HG03135 (cell line): Measurements from ENCODE around the gene RAD51B.

Experiments
- ATAC-seq: cut with Tn5 transposase; IDR thresholded peaks from one replicate; pipeline ENCODE4 v1.9.1; 2021; ENCODE audit warnings: mild to moderate bottlenecking, moderate library complexity; ENCODE audit not compliant: unreplicated experiment

The RAD51B gene

DNA sequence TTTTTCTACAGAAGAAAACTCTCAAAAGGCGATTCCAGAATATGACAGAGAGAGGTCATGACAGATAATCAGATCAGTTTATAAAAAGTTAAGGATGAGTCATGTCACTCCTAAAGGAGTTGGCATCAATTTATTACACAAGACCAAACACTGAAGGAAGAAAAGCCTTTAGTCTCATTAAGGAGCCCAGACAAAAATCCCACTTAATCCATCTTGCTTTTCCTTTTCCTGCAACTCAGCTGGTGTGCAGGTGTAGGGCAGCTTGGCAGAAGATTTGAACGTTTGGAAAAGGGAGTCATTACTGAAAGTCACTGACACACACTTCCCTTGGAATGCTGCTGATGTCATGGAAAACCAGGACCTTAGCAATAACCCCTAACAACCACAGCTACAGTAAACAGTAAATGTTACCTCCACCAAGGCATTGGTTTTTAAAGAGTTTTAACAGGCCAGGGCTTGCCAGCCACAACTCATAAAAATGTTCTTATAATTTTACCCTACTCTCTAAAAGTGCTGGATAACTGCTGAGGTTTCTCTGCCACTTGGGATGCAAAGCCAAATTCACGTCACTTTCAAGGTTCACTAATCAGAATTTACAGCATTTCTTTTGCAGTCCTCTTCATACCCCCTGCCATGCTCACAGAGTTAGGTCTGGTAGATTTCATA is 320.6 kb downstream of the RAD51B start:
- no peak for ATAC-seq

DNA sequence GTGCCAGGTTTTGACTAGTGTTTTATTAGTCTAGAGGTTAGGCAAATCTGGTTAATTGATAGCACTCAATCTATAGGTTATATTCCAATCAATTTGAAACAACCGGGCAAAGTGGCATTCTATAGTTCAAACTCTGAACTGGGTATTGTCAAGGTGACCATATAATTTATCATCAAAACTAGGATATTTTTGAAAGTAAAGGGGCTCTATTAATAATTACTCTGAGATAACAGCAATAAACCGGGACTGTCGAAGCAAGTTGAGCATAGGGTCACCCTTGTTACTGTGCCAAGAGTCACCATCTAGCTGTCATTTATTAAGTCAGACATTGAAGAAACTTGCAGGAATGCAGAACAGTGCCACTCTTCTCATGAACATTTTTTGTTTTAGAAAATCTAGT is 321.2 kb downstream of the RAD51B start:
- no peak for ATAC-seq

DNA sequence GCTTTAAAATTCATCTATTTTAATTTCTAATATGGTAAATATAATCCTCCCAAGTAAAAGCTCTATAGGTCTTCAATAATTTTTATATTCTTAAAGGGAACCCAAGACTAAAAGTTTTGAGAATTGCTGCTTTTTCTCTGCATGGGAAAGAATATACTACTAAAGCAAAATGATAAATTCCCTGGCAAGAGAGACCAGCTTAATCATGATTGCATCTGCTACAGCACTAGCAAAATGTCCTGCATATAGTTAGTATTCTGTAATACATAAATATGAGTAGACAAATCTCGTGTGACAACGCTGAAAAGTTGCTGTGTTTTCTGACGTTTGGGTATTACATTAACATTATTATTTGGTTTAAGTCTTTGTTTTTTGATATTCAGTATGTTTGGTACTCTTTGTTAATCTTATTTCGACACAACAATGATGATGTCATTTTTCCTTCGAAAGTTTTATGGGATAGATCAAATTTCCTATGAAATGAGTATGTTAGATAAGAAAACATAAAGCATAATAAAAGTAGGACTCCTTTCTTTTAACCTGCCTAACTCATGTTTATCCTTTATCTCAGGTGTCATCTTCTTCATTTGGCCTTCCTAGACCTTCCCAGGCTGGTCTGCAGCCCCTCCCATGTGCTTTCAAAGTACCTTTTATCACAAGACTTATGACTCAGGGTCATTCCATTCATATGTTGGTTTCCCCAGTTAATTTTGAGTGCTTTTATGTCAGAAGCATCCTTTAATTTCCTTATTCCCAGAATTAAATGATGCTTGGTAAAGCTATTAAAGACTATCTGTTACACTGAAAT is 321.9 kb downstream of the RAD51B start:
- ATAC-seq, result no peak

DNA sequence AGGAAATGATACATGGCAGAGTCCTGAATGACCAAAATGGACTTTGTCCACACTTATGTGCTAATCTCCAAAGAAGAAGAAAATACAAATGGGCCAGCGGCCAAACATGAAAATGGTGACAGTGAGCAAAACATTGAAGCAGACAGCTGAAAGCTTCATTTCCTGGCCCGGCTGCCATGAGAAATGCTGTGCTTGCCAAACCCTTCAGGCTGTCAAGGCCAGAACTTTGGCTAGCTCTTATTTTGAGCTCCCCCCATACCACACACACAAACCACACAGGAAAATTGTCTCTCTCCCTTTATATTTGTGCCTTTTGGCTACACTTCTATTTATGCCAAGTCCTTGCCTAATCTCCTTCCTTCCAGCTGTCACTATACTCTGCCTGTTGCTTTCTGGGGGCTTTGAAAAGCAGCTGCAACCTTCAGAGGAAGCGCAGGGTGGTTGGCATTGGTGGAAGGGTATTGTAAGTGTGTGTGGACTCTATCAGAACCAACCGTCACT is 323.8 kb downstream of the RAD51B start:
- no peak for ATAC-seq

DNA sequence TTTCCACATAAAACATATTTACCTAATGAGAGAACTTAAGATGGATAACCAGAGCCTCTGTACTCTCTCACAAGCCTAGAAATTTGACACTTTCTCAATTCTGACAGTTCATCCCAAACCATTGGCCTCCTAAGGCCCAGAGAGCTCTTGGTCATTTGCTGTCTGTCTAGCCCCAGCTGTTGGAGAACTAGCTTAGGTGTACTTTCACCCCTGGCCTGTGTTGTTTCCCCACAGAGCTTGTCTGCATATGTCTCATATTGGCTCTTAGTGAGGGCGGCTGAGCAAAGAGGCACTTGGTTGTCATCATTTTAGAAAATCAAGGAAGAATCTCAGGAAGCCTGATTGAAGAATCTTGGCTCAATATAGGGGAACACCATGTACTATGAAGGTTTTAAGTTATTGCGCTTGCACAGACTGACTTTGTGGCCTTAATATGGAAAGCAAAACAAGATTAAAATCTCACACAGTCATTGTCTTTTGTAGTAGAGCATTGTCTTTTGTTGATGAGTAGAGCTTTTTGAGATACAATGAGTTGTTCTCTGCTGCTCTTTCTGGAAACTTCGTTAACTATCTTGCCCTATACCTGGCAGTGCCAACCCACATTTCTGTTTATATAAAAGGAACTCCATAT is 324.6 kb downstream of the RAD51B start:
- ATAC-seq, result no peak

DNA sequence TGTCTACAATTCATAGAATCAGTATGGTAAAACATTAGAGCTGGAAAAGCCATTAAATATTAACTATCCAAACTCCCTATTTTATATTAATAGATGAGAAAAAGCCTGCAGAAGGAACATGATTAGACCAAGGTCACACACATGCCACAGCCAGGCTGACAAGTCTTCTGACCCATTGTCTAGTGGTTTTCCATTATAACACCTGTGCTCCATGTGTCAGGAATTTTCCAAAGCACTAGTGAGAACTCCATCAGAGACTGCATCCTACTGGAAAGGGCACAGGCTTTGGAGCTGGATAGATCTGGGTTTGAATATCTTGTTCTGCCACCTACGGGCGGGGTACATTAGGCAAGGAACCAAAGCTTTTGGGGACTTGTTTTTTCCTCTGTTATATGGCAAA is 325.5 kb downstream of the RAD51B start:
- ATAC-seq, result no peak

DNA sequence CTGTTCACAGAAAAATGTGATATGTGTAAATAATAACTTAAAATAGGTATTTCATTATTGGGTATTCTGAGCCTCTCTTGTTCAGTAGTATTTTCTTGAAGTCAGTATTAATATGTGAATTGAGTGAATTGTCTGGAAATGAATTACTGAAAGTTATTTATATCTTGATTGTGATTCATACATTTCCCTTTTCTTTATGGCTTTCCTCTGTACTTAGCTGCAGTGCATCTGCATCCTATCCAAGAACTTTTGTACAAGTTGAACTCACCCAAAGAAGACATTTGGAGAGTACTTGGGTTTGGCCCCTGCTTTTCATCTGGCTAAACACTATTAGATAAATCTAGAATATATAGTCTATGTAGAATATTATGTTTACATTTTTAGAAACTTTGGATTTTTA is 326.0 kb downstream of the RAD51B start:
- no peak for ATAC-seq

DNA sequence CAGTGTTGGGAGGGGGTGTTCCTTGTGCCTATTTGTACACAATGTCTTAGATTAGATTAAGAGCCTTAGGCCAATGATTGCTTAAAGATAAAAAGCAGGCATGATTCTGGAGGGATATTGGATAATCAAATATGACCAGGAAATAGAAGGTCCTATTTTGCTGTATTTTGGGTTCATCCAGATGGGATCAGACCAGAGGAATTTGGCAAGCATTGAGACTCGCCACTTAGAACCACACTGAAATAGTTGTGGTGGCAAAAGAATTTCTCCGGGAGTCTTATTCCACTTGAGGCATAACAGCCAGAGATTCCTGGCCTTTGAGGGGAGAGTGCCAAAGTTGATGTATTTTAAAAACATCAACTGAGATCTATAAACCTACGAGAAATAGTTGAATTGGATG is 327.2 kb downstream of the RAD51B start:
- no peak for ATAC-seq

DNA sequence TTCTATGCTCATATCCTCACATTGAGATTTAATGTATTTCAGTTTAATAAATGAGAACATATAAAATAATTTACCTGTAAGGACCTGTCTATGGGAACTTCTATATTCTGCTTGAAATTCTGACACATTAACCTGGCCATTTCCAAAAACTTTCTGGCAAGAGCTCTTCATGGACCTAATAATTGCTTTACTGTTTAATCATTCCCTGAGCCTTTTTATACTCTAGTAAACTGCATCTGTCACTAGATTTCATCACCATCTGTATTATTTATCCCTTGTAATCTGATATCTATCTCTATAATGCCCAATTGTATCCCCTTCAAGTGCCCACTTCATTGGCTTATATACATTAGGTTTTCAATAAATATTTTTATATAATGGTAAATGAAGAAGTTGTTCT is 327.7 kb downstream of the RAD51B start:
- no peak for ATAC-seq

DNA sequence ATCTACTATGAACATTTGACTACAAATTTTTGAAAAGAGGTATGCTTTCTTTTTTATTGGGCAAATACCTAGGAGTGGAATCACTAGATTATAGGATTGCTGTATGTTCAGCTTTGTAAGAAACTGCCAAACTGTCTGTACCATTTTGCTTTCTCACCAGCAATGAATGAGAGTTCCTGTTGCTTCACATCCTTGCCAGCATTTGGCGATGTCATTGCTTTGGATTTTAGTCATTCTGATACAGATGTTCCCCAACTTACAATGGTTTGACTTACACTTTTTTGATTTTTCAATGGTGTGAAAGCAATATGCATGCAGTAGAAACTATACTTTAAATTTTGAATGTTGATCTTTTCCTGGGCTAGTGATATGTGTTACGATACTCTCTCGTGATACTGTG is 328.7 kb downstream of the RAD51B start:
- no peak for ATAC-seq

DNA sequence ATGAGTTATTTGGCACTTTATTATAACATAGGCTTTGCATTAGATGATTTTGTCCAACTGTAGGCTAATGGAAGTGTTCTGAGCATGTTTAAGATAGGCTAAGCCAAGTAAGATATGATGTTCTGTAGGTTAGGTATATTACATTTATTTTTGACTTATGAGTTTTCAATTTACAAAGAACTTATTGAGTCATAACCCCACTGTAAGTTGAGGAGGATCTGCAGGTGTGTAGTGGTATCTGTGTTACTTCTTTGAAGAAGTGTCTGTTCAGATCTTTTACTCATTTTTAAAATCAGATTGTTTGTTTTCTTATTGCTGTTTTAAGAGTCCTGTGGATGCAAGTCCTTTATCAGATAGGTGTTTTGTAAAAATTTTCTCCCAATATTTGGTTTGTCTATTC is 329.2 kb downstream of the RAD51B start:
- ATAC-seq, result no peak

DNA sequence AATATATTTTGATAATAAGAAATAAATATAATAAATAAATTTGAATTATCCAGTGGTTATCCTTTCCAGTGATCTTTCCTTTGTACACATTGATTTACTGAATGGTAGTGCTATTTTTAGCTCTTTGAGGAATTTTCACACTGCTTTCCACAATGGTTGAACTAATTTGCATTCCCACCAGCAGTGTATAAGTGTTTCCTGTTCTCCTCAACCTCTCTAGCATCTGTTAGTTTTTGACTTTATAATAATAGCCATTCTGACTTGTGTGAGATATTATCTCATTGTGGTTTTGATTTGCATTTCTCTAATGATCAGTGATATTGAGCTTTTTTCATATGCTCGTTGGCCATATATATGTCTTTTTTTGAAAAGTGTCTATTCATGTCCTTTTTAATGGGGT is 333.7 kb downstream of the RAD51B start:
- ATAC-seq, result no peak

DNA sequence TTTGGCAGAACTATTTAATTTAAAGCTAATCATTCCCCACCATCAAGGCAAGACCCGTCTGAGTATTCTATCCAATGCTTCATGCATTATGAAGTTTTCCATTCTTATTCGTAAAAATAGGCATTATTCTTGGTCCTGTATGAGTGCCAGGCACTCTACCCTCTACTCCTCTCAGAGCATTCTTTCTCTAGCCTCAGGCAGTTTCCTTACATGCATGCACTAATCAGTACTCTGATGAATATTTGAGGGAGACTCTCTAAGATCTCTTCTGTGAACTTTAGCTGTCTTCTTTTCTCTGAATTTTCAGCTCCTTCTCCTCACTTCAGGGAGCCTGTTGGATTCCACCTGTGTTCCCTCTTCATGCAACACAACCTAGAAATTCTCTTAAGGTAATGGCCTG is 334.7 kb downstream of the RAD51B start:
- ATAC-seq, result no peak

DNA sequence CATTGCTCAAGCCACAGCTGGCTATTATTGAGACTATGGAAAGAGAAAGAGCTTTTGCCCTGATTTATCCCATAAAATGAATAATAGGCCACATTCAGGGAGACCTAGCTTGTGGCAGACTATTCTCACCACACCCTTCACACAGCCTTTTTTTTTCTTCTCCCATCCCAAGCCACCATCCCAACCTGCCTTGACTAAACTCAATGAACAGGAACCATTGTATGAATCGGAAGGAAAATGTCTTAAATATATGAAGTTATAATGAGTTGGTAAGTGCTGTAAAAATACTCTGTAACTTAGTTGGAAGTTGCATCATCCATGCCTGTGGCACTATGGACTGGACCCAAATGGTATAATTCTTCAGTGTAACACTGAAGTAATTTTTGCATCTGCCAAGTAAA is 338.4 kb downstream of the RAD51B start:
- ATAC-seq, result no peak

DNA sequence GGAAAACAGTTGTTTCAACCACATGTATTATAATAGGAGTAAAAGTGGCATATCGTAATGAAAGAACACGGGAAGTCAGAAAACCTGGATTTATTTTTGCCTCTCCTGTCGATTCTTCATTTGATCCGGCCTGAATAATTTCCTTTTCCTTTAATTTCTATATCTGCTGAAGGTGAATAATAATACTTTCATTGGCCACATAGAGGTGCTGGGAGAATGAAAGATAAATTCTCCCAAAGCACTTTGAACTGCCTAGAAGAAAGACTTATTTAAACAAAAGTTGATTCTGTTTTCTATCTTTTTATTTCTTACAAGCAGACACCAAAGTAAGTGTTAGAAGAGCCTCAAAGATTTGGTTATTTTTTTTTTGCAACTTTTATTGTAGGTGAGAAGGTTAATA is 339.1 kb downstream of the RAD51B start:
- ATAC-seq, result no peak

DNA sequence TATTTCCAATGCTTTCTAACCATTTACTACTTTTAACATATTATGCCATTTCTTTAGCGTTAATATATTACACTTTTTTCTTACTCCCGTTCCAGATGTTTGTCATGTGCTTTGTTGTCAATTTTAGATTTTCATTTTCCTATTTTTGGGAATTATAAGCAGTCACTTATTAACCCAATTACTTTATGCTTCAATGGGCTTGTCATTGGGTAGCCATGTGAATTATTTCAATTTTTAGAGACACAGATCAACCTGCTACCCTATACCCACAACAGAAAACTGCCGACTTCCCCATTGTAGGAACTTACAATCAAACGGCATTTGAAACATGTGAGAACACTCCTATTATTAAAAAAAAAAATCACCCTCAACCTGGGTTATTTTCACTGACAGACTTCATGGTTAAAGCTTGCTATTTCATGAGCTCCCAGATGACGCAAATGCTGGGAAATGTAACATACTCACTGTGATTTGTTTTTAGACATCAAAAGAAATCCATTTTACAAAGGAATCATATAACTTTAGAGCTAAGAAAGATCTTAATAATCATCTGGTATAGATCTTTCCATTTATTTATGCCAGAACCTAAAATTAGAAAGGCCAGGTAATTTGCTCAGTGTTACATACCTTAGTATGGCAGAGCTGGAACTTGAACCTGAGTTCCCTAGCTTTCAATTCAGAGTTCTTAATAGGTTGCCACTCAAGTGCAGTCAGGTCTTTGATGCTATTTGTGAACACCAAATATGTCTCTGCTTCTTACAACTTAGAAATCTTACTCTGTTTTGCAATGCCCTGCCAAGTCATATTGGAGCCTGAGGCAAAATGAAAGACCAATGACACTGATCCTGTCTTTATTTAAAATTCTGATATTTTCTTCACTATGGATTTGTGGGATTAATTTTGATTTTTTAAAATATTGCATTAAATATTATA is 340.4 kb downstream of the RAD51B start:
- ATAC-seq, result no peak

DNA sequence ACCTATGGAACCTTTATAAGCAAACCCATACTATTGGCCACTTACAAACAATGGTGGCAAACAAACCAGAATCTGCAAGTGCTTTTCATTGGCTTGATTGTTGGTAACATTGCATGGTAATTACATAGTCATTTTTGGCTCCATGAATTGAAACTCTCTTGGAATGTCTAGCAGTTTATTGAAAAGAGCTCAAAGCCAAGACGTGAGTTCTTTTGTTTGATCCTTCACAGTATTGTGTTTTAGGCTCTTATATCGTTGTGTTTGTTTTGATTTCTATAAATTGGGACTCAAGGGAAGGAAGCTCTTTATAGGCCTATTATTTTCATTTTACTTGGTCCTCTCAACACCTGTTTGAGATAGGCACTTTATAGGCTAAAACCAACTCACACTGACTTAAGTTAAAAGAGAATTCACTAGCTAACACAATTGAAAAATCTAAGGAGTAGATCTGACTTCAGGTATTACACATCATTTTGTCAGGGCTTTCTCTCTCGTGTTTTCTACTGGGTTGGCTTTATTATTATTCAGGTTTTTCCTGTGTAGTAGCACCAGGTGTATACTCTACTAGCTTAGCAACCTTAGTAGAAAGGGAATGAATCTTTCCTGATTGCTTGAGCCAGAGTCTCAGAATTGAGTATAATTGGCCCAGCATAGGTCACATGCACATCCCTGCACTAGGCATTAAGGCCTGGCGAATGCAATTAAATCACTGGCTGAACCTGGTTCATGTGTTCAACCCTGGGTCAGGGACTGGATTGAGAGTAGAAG is 341.4 kb downstream of the RAD51B start:
- ATAC-seq, result no peak

DNA sequence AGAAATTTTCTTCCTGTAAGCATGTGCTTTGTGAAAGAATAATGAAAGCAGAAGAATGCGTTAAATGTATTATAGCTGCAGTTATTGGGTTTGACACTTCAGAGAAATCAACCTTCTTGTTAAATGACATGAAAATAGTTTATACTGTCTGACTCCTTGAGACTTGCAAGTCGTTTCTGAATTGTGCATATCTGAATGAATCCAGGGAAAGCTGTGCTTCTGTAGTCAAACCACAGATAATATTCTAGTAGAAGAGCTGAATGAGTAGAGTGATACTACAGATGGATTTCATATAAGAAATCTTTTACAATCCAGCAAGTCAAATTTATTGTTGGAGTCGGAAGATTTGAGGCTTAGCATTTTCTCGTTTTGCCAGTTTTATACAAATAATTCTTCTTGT is 343.3 kb downstream of the RAD51B start:
- no peak for ATAC-seq

DNA sequence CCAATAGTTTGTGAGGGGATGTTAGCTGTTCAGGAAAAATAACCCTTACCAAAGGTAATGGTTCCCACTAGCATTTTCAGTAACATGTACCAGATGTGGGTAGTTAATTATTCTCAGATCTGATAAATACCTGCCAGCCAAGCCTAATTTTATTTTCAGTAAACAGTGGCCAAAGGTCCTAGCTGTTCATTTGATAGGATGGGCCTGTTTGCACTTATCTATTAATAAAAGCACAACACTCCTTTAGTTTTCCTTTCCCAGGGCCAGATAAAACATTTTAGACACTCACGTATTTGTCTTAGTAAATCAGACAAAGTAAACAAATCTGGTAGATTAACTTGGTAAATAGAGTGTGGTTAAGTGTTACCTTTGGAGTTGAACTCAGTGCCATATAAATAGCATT is 345.1 kb downstream of the RAD51B start:
- ATAC-seq, result no peak

DNA sequence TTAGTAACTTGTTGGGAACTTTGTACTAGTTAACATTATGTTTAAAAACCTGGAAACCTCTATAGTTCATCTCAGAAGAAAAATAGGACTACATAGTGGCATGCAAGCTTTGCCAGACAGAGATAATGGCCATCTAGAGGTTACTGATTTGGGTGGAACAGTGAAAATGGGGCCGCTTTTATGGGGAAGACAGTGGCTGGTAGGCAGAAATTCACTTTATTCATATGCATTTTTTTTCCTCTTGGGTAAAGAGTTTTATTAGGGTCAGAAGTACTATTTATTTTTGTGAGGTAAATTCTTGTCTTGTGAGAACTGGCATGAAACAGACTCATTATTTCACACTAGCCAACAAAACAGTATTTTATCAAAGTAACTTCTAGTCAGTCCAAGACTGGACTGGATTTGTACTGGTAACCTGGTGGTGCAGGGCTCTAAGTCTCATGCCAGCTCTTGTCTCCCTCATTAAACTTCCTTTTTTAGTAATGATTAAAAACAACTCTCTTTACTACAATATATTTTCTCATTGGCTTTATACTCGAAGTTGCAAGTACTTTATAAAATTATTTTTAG is 345.8 kb downstream of the RAD51B start:
- ATAC-seq, result no peak
